ENCODE results near the gene FCN3.

FCN3 gene

GRCh38 chr1:27380766-27381733, 6.4 kb upstream of the FCN3 start:
- peak overlapping the region in 1 of 5 donors; percentile 16 for H3K9ac ChIP-seq (ENCODE audit: low read length in 5 of 5)
- H3K27ac ChIP-seq (ENCODE audit: low read depth, low read length) = no peak overlapping the region
- H3K4me1 ChIP-seq (ENCODE audit: control insufficient read depth in 5 of 5, insufficient read depth in 5 of 5, low read length in 5 of 5) = peaks cover 0 to 14% (median 0%) of the 10 kb centered on the region in 5 donors
- peaks cover 0 to 9% (median 0%) of the 10 kb centered on the region in 5 donors for H3K27me3 ChIP-seq (ENCODE audit: control insufficient read depth in 5 of 5, insufficient read depth in 4 of 5, low read length in 5 of 5)
- H3K9me3 ChIP-seq (ENCODE audit: control insufficient read depth in 5 of 5, low read length in 5 of 5) = no peaks in the 10 kb centered on the region
- no peak overlapping the region for H3K4me3 ChIP-seq (ENCODE audit: low read depth in 1 of 5, low read length in 5 of 5)
- H3K36me3 ChIP-seq (ENCODE audit: control insufficient read depth in 5 of 5, insufficient read depth in 5 of 5, low read length in 5 of 5) = no peaks in the 10 kb centered on the region

- Histone ChIP-seq H3K27me3 (ENCODE audit: control insufficient read depth in 5 of 5, insufficient read depth in 4 of 5, low read length in 5 of 5) (peaks cover 0 to 9% (median 0%) of the 10 kb centered on the region in 5 donors), H3K36me3 (ENCODE audit: control insufficient read depth in 5 of 5, insufficient read depth in 5 of 5, low read length in 5 of 5) (no peaks in the 10 kb centered on the region), H3K9me3 (ENCODE audit: control insufficient read depth in 5 of 5, low read length in 5 of 5) (no peaks in the 10 kb centered on the region), H3K4me3 (ENCODE audit: low read depth in 1 of 5, low read length in 5 of 5) (no peak overlapping the region), H3K4me1 (ENCODE audit: control insufficient read depth in 5 of 5, insufficient read depth in 5 of 5, low read length in 5 of 5) (peaks cover 0 to 22% (median 2%) of the 10 kb centered on the region in 5 donors), H3K9ac (ENCODE audit: low read length in 5 of 5) (no peak overlapping the region), H3K27ac (ENCODE audit: low read depth, low read length) (no peak overlapping the region)
Observed at GRCh38 chr1:27380224-27380623, 5.6 kb upstream of the FCN3 start.

GRCh38 chr1:27379564-27380122, 5.0 kb upstream of the FCN3 start:
- Histone ChIP-seq H3K9ac (ENCODE audit: low read length in 5 of 5) (peak overlapping the region in 1 of 5 donors; percentile 55), H3K36me3 (ENCODE audit: control insufficient read depth in 5 of 5, insufficient read depth in 5 of 5, low read length in 5 of 5) (no peaks in the 10 kb centered on the region), H3K4me3 (ENCODE audit: low read depth in 1 of 5, low read length in 5 of 5) (no peak overlapping the region), H3K27me3 (ENCODE audit: control insufficient read depth in 5 of 5, insufficient read depth in 4 of 5, low read length in 5 of 5) (peaks cover 0 to 9% (median 0%) of the 10 kb centered on the region in 5 donors), H3K9me3 (ENCODE audit: control insufficient read depth in 5 of 5, low read length in 5 of 5) (no peaks in the 10 kb centered on the region), H3K27ac (ENCODE audit: low read depth, low read length) (no peak overlapping the region), H3K4me1 (ENCODE audit: control insufficient read depth in 5 of 5, insufficient read depth in 5 of 5, low read length in 5 of 5) (peaks cover 0 to 27% (median 2%) of the 10 kb centered on the region in 5 donors)

- no peak overlapping the region for H3K9ac ChIP-seq (ENCODE audit: low read length in 5 of 5)
- H3K36me3 ChIP-seq (ENCODE audit: control insufficient read depth in 5 of 5, insufficient read depth in 5 of 5, low read length in 5 of 5) = no peaks in the 10 kb centered on the region
- no peak overlapping the region for H3K27ac ChIP-seq (ENCODE audit: low read depth, low read length)
- H3K4me3 ChIP-seq (ENCODE audit: low read depth in 1 of 5, low read length in 5 of 5) = no peak overlapping the region
- H3K9me3 ChIP-seq (ENCODE audit: control insufficient read depth in 5 of 5, low read length in 5 of 5) = no peaks in the 10 kb centered on the region
- H3K4me1 ChIP-seq (ENCODE audit: control insufficient read depth in 5 of 5, insufficient read depth in 5 of 5, low read length in 5 of 5) = peaks cover 0 to 43% (median 4%) of the 10 kb centered on the region in 5 donors
- peaks cover 0 to 9% (median 0%) of the 10 kb centered on the region in 5 donors for H3K27me3 ChIP-seq (ENCODE audit: control insufficient read depth in 5 of 5, insufficient read depth in 4 of 5, low read length in 5 of 5)
Observed at GRCh38 chr1:27377760-27378495, 3.3 kb upstream of the FCN3 start.

GRCh38 chr1:27372808-27373690, 1.6 kb downstream of the FCN3 start:
- peaks cover 2 to 50% (median 8%) of the 10 kb centered on the region in 5 donors for H3K4me1 ChIP-seq (ENCODE audit: control insufficient read depth in 5 of 5, insufficient read depth in 5 of 5, low read length in 5 of 5)
- H3K36me3 ChIP-seq (ENCODE audit: control insufficient read depth in 5 of 5, insufficient read depth in 5 of 5, low read length in 5 of 5) = no peaks in the 10 kb centered on the region
- no peaks in the 10 kb centered on the region for H3K9me3 ChIP-seq (ENCODE audit: control insufficient read depth in 5 of 5, low read length in 5 of 5)
- no peaks in the 10 kb centered on the region for H3K27me3 ChIP-seq (ENCODE audit: control insufficient read depth in 5 of 5, insufficient read depth in 4 of 5, low read length in 5 of 5)
- no peak overlapping the region for H3K4me3 ChIP-seq (ENCODE audit: low read depth in 1 of 5, low read length in 5 of 5)
- H3K27ac ChIP-seq (ENCODE audit: low read depth, low read length) = no peak overlapping the region
- no peak overlapping the region for H3K9ac ChIP-seq (ENCODE audit: low read length in 5 of 5)

GRCh38 chr1:27372022-27372807, 2.4 kb downstream of the FCN3 start:
- Histone ChIP-seq H3K4me3 (ENCODE audit: low read depth in 1 of 5, low read length in 5 of 5) (no peak overlapping the region), H3K9me3 (ENCODE audit: control insufficient read depth in 5 of 5, low read length in 5 of 5) (no peaks in the 10 kb centered on the region), H3K36me3 (ENCODE audit: control insufficient read depth in 5 of 5, insufficient read depth in 5 of 5, low read length in 5 of 5) (no peaks in the 10 kb centered on the region), H3K27me3 (ENCODE audit: control insufficient read depth in 5 of 5, insufficient read depth in 4 of 5, low read length in 5 of 5) (no peaks in the 10 kb centered on the region), H3K4me1 (ENCODE audit: control insufficient read depth in 5 of 5, insufficient read depth in 5 of 5, low read length in 5 of 5) (peaks cover 6 to 52% (median 16%) of the 10 kb centered on the region in 5 donors), H3K9ac (ENCODE audit: low read length in 5 of 5) (no peak overlapping the region), H3K27ac (ENCODE audit: low read depth, low read length) (no peak overlapping the region)

GRCh38 chr1:27368869-27369582, 5.6 kb downstream of the FCN3 start:
- H3K27me3 ChIP-seq (ENCODE audit: control insufficient read depth in 5 of 5, insufficient read depth in 4 of 5, low read length in 5 of 5) = no peaks in the 10 kb centered on the region

GRCh38 chr1:27367160-27367650, 7.4 kb downstream of the FCN3 start:
- Histone ChIP-seq H3K4me3 (ENCODE audit: low read depth in 1 of 5, low read length in 5 of 5) (peak overlapping the region; percentile 76 to 81 (median 77)), H3K36me3 (ENCODE audit: control insufficient read depth in 5 of 5, insufficient read depth in 5 of 5, low read length in 5 of 5) (peaks cover 0 to 26% (median 21%) of the 10 kb centered on the region in 5 donors), H3K9me3 (ENCODE audit: control insufficient read depth in 5 of 5, low read length in 5 of 5) (no peaks in the 10 kb centered on the region), H3K4me1 (ENCODE audit: control insufficient read depth in 5 of 5, insufficient read depth in 5 of 5, low read length in 5 of 5) (peaks cover 12 to 43% (median 29%) of the 10 kb centered on the region in 5 donors), H3K27ac (ENCODE audit: low read depth, low read length) (peak overlapping the region; percentile 95), H3K27me3 (ENCODE audit: control insufficient read depth in 5 of 5, insufficient read depth in 4 of 5, low read length in 5 of 5) (no peaks in the 10 kb centered on the region), H3K9ac (ENCODE audit: low read length in 5 of 5) (peak overlapping the region; percentile 14 to 94 (median 86))

More at GRCh38 chr1:27368869-27369582, 5.6 kb downstream of the FCN3 start:
- Histone ChIP-seq H3K36me3 (ENCODE audit: control insufficient read depth in 5 of 5, insufficient read depth in 5 of 5, low read length in 5 of 5) (peaks cover 0 to 9% (median 3%) of the 10 kb centered on the region in 5 donors), H3K4me1 (ENCODE audit: control insufficient read depth in 5 of 5, insufficient read depth in 5 of 5, low read length in 5 of 5) (peaks cover 12 to 47% (median 30%) of the 10 kb centered on the region in 5 donors), H3K4me3 (ENCODE audit: low read depth in 1 of 5, low read length in 5 of 5) (no peak overlapping the region), H3K27ac (ENCODE audit: low read depth, low read length) (no peak overlapping the region), H3K9ac (ENCODE audit: low read length in 5 of 5) (no peak overlapping the region), H3K9me3 (ENCODE audit: control insufficient read depth in 5 of 5, low read length in 5 of 5) (no peaks in the 10 kb centered on the region)
